Common myeloid progenitor, CD34-positive (primary cell): ENCODE results near the gene PSTPIP1.

ENCODE experiments used
- CTCF ChIA-PET: fragments of 350-600 bp; sonication (Branson Sonifier 250); formaldehyde crosslinking; loops from one replicate; lab custom pipeline; 2021; ENCODE audit warnings: antibody characterized with exemption; lab: Charles Lee
- POLR2A ChIA-PET: fragments of 350-600 bp; sonication (Branson Sonifier 250); formaldehyde crosslinking; loops from one replicate; lab custom pipeline; 2021; ENCODE audit warnings: antibody characterized with exemption; lab: Charles Lee
- DNase-seq, 3 donors: peaks; one replicate each; pipeline versions ENCODE4 v3.0.0 to v3.0.0-alpha.2; 2013
- H3K27ac ChIP-seq, 2 experiments: 1 replicate in 1 of 2; 2 replicates in 1 of 2; pipeline ENCODE4 v1.7.0; 2013; ENCODE audit warnings: inconsistent platforms in 2 of 2, low read length in 2 of 2, mild to moderate bottlenecking in 2 of 2, low read depth in 1 of 2, moderate library complexity in 1 of 2; ENCODE audit not compliant: severe bottlenecking in 2 of 2, insufficient read depth in 1 of 2, poor library complexity in 1 of 2
- H3K27me3 ChIP-seq, 5 experiments: replicated peaks in 2 of 5; 1 replicate in 3 of 5; 2 replicates in 2 of 5; pipeline versions ENCODE4 v1.6.1 to v1.7.0; 2013; ENCODE audit warnings: low read length in 4 of 5, mild to moderate bottlenecking in 2 of 5, moderate library complexity in 2 of 5, inconsistent platforms in 1 of 5; ENCODE audit not compliant: insufficient read depth in 5 of 5, control insufficient read depth in 4 of 5
- H3K36me3 ChIP-seq, 4 experiments: 1 replicate in 2 of 4; 2 replicates in 2 of 4; pipeline versions ENCODE4 v1.6.1 to v1.7.0; 2013; ENCODE audit warnings: low read length in 3 of 4, control low read depth in 1 of 4, mild to moderate bottlenecking in 1 of 4; ENCODE audit not compliant: control insufficient read depth in 4 of 4, insufficient read depth in 4 of 4
- H3K4me1 ChIP-seq, 4 experiments: 1 replicate in 3 of 4; 2 replicates in 1 of 4; pipeline versions ENCODE4 v1.6.1 to v1.7.1; 2013; ENCODE audit warnings: low read length in 3 of 4, mild to moderate bottlenecking in 3 of 4, control low read depth in 1 of 4, inconsistent platforms in 1 of 4, moderate library complexity in 1 of 4; ENCODE audit not compliant: control insufficient read depth in 4 of 4, insufficient read depth in 4 of 4; ENCODE audit errors: control extremely low read depth in 1 of 4
- H3K4me3 ChIP-seq, 7 experiments: 1 replicate in 4 of 7; 2 replicates in 3 of 7; pipeline versions ENCODE4 v1.5.1 to v1.7.0; 2013; ENCODE audit warnings: mild to moderate bottlenecking in 7 of 7, low read length in 6 of 7, moderate library complexity in 6 of 7, inconsistent platforms in 2 of 7, low read depth in 2 of 7, control low read depth in 1 of 7; ENCODE audit not compliant: insufficient read depth in 4 of 7, control insufficient read depth in 1 of 7; ENCODE audit errors: extremely low read depth in 1 of 7
- H3K9me3 ChIP-seq, 5 experiments: 1 replicate in 4 of 5; 2 replicates in 1 of 5; pipeline versions ENCODE4 v1.6.1 to v1.7.1; 2013; ENCODE audit warnings: low read length in 4 of 5, mild to moderate bottlenecking in 2 of 5, inconsistent platforms in 1 of 5, low read depth in 1 of 5, moderate library complexity in 1 of 5; ENCODE audit not compliant: control insufficient read depth in 4 of 5, insufficient read depth in 2 of 5; ENCODE audit errors: control extremely low read depth in 1 of 5
- WGBS: methylation state at CpG from one replicate; pipeline ENCODE4 v1.1.5; 2013; ENCODE audit not compliant: insufficient coverage; 5-methylcytosine and 5-hydroxymethylcytosine counted together

PSTPIP1 gene

GRCh38 chr15:77017761-77018720 lies 23.1 kb downstream of the PSTPIP1 start:
- WGBS, result 98% methylated on average over 20 of the region's 20 CpGs
- Histone ChIP-seq H3K27me3 (no peaks in the 10 kb centered on the region), H3K4me3 (no peak overlapping the region), H3K9me3 (no peaks in the 10 kb centered on the region), H3K4me1 (peaks cover 6 to 97% (median 70%) of the 10 kb centered on the region in 4 experiments), H3K36me3 (peaks cover 0 to 15% (median 1%) of the 10 kb centered on the region in 4 experiments), H3K27ac (no peak overlapping the region)
- POLR2A ChIA-PET, result no interaction called here
- CTCF ChIA-PET, result interaction anchor here (1.0 to 1.8 kb wide), 4 partner anchors 11 to 44 kb away, joined by 3 to 9 read pairs (median 4); no protein-coding TSS in a partner anchor
- no peak for DNase-seq

GRCh38 chr15:77018796-77019505 lies 24.0 kb downstream of the PSTPIP1 start:
- H3K27me3 ChIP-seq, result no peaks in the 10 kb centered on the region
- H3K9me3 ChIP-seq, result no peaks in the 10 kb centered on the region
- 96% methylated on average over 10 of the region's 11 CpGs for WGBS
- peaks cover 0 to 15% (median 2%) of the 10 kb centered on the region in 4 experiments for H3K36me3 ChIP-seq
- H3K4me1 ChIP-seq, result peaks cover 2 to 90% (median 62%) of the 10 kb centered on the region in 4 experiments
- no peak overlapping the region for H3K4me3 ChIP-seq
- H3K27ac ChIP-seq, result no peak overlapping the region
- ChIA-PET POLR2A (no interaction called here), CTCF (interaction anchor here (0.9 kb wide), 1 partner anchor 12 kb away, joined by 3 read pairs; no protein-coding TSS in a partner anchor)
- DNase-seq, result no peak

- peak; percentile 26 to 59 (median 45) for DNase-seq
- H3K4me1 ChIP-seq, result peaks cover 2 to 82% (median 54%) of the 10 kb centered on the region in 4 experiments
- ChIA-PET CTCF (interaction anchor here (0.9 to 1.4 kb wide), 2 partner anchors 12 to 13 kb away, joined by 3 to 4 read pairs; no protein-coding TSS in a partner anchor), POLR2A (no interaction called here)
- H3K27ac ChIP-seq, result no peak overlapping the region
- H3K9me3 ChIP-seq, result no peaks in the 10 kb centered on the region
- H3K36me3 ChIP-seq, result peaks cover 0 to 15% (median 2%) of the 10 kb centered on the region in 4 experiments
- no peaks in the 10 kb centered on the region for H3K27me3 ChIP-seq
- no peak overlapping the region for H3K4me3 ChIP-seq
- 82% methylated on average over 12 of the region's 12 CpGs for WGBS
These were observed 24.8 kb downstream of the PSTPIP1 start for GRCh38 chr15:77019521-77020331.

GRCh38 chr15:77020348-77021087 lies 25.6 kb downstream of the PSTPIP1 start:
- WGBS, result 100% methylated on average over 1 of the region's 6 CpGs
- H3K27ac ChIP-seq, result no peak overlapping the region
- H3K4me3 ChIP-seq, result no peak overlapping the region
- H3K9me3 ChIP-seq, result no peaks in the 10 kb centered on the region
- CTCF ChIA-PET, result interaction anchor here (1.0 to 18.2 kb wide), 3 partner anchors 11 to 61 kb away, joined by 3 to 269 read pairs (median 4); no protein-coding TSS in a partner anchor
- H3K27me3 ChIP-seq, result no peaks in the 10 kb centered on the region
- H3K4me1 ChIP-seq, result peaks cover 2 to 75% (median 48%) of the 10 kb centered on the region in 4 experiments
- no peak for DNase-seq
- H3K36me3 ChIP-seq, result peaks cover 0 to 18% (median 3%) of the 10 kb centered on the region in 4 experiments
- POLR2A ChIA-PET, result interaction anchor here (0.5 kb wide), 1 partner anchor 1837 kb away, joined by 11 read pairs; no protein-coding TSS in a partner anchor

GRCh38 chr15:77021088-77021481 lies 26.2 kb downstream of the PSTPIP1 start:
- no peaks in the 10 kb centered on the region for H3K27me3 ChIP-seq
- peaks cover 2 to 69% (median 43%) of the 10 kb centered on the region in 4 experiments for H3K4me1 ChIP-seq
- no peak overlapping the region for H3K27ac ChIP-seq
- no peak overlapping the region for H3K4me3 ChIP-seq
- WGBS, result 83% methylated on average over 8 of the region's 9 CpGs
- H3K36me3 ChIP-seq, result peaks cover 0 to 20% (median 3%) of the 10 kb centered on the region in 4 experiments
- no peaks in the 10 kb centered on the region for H3K9me3 ChIP-seq
- DNase-seq, result no peak
- ChIA-PET POLR2A (no interaction called here), CTCF (interaction anchor here (1.0 to 18.2 kb wide), 2 partner anchors 45 to 62 kb away, joined by 3 to 269 read pairs; no protein-coding TSS in a partner anchor)
